ENCODE measurements around the gene CHST4.
"Not testable (repeated sequence)": the region's sequence is repeated elsewhere in the genome, so short reads cannot be mapped to it uniquely, and the experiment has no call there.

CHST4 gene

DNA sequence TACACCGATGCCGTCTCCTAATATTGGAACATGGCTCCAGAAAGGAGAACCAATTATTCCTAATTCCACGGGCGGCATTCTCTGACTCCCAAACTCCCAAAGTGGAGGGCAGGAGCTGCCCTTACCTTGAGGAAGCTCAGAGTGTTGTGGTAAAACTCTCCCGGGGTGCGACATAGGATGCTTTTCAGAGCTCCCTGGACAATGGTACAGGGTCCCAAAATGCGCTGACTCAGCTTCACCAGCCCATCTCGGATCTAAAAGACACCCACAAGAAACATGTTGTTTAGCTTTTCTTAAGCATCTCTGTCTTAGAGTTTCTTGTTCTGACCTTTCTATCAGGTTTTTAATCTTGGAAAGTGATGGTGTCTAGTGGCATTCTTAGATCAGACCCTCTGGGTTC is 43.9 kb downstream of the CHST4 start:
- no peak for DNase-seq (ENCODE audit: low read depth)

- DNase-seq (ENCODE audit: low read depth), result no peak
These were observed 46.4 kb downstream of the CHST4 start for GRCh38 chr16:71572497-71573116.

DNA sequence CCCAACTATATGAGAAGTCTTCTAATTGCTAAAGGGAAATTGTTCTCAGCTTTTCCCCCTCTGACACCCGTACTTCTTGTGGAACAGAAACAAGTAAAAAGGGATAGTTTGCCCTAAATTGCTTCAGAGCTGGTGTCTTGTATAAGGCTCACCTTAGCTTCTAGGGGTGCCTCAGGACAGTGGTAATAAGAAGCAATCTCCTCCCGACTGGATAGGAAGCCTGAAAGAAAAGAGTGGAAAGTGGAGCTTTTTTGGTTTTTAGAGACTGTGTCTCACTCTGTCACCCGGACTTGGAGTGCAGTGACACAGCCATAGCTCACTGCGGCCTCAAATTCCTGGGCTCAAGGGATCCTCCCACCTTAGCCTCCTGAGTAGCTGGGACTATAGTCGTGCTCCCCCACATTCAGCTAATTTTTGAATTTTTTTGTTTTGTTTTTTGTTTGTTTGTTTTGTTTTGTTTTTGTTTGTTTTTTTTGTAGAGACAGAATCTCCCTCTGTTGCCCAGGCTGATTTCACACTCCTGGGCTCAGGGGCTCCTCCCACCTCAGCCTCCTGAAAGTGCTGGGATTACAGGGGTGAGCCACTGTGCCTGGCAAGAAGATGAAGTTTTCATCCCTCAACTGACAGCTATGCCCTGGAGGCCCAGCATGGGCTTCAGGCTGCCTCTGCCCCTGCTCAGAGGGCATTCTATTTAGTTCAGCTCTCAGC is 47.3 kb downstream of the CHST4 start:
- no peak for DNase-seq (ENCODE audit: low read depth)

- no peak for DNase-seq (ENCODE audit: low read depth)
These were observed 48.5 kb downstream of the CHST4 start for GRCh38 chr16:71574702-71575101.

GRCh38 chr16:71576971-71577370 is 50.7 kb downstream of the CHST4 start, which contains the start of gene TAT:
Gene TAT (minus strand): TSS chr16:71577092. CDS start chr16:71576415, 677 bp downstream.
- DNase-seq (ENCODE audit: low read depth), result no peak

DNA sequence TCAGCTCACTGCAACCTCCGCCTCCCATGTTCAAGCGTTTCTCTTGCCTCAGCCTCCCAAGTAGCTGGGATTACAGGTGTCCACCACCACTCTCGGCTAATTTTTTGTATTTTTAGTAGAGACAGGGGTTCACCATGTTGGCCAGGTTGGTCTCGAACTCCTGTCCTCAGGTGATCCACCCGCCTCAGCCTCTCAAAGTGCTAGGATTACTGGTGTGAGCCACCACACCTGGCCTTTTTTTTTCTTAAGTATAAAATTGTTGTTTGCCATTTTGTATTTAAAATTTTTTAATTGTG is 56.3 kb downstream of the CHST4 start:
- not testable (repeated sequence) for DNase-seq (ENCODE audit: low read depth)

- DNase-seq (ENCODE audit: low read depth), result no peak
These were observed 58.5 kb downstream of the CHST4 start for GRCh38 chr16:71584543-71585317.

DNA sequence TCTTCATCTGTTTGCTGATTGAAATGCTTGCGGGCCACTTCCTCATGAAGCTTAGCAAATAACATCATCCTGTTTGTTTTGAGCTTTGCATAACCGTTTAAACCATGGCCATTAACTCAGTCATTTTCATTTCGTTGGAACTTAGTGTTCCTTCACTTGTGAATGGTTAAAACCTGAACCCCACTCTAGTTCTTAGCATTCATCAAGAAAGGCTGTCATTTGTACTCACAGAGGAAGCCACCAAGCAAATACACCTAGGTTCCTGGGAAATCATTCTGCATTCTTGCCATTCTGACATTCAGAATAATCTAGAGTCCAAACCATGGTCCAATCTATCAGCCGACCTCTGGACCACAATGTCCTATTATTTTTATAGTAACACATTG is 59.1 kb downstream of the CHST4 start:
- no peak for DNase-seq (ENCODE audit: low read depth)
